ENCODE results near the gene UBE2J1. TPM values are rescaled to one million over a fixed set of nuclear protein-coding genes. Genes with fewer than 3 reads are reported as not detected.
"Not testable (repeated sequence)": the region's sequence is repeated elsewhere in the genome, so short reads cannot be mapped to it uniquely, and the experiment has no call there.

UBE2J1 gene
- total RNA-seq, 1 donor from 2014 or later: 18.0 TPM

- DNase-seq (ENCODE audit: low spot score): no peak
- intact Hi-C loops (cut with DNase I): no loop called here
These were observed 23.5 kb downstream of the UBE2J1 start for GRCh38 chr6:89328976-89329375.

- intact Hi-C loops (cut with DNase I): no loop called here
- DNase-seq (ENCODE audit: low spot score): no peak
These were observed 28.2 kb downstream of the UBE2J1 start for GRCh38 chr6:89324304-89324703.

- DNase-seq (ENCODE audit: low spot score): no peak
- intact Hi-C loops (cut with DNase I): no loop called here
These were observed 29.0 kb downstream of the UBE2J1 start for GRCh38 chr6:89323511-89323971.

GRCh38 chr6:89321131-89321970 is 31.2 kb downstream of the UBE2J1 start:
- intact Hi-C loops (cut with DNase I): no loop called here
- DNase-seq (ENCODE audit: low spot score): peak; percentile 77

- intact Hi-C loops (cut with DNase I): no loop called here
- DNase-seq (ENCODE audit: low spot score): no peak
These were observed 32.4 kb downstream of the UBE2J1 start for GRCh38 chr6:89320012-89320559.

- intact Hi-C loops (cut with DNase I): no loop called here
- DNase-seq (ENCODE audit: low spot score): no peak
These were observed 35.5 kb downstream of the UBE2J1 start for GRCh38 chr6:89317067-89317466.

GRCh38 chr6:89315249-89315885 is 37.2 kb downstream of the UBE2J1 start, which contains the start of gene GABRR2:
Gene GABRR2 (minus strand): TSS chr6:89315299. CDS start chr6:89315165, 134 bp downstream.
- no peak for DNase-seq (ENCODE audit: low spot score)
- intact Hi-C loops (cut with DNase I): no loop called here

GRCh38 chr6:89314692-89315091 is 37.8 kb downstream of the UBE2J1 start:
- no peak for DNase-seq (ENCODE audit: low spot score)
- intact Hi-C loops (cut with DNase I): loop anchor here (5.0 kb wide), 1 partner anchor 53 kb away; no protein-coding TSS in a partner anchor

- intact Hi-C loops (cut with DNase I): loop anchor here (2.0 to 5.0 kb wide), 2 partner anchors 38 to 54 kb away; no protein-coding TSS in a partner anchor
- no peak for DNase-seq (ENCODE audit: low spot score)
These were observed 39.5 kb downstream of the UBE2J1 start for GRCh38 chr6:89313006-89313405.

GRCh38 chr6:89311853-89312531 is 40.5 kb downstream of the UBE2J1 start:
- intact Hi-C loops (cut with DNase I): loop anchor here (2.0 to 5.0 kb wide), 2 partner anchors 39 to 55 kb away; no protein-coding TSS in a partner anchor

GRCh38 chr6:89311530-89311852 is 41.0 kb downstream of the UBE2J1 start:
- intact Hi-C loops (cut with DNase I): loop anchor here (5.0 kb wide), 1 partner anchor 56 kb away; no protein-coding TSS in a partner anchor
- no peak for DNase-seq (ENCODE audit: low spot score)

More at GRCh38 chr6:89311853-89312531, 40.5 kb downstream of the UBE2J1 start:
- peak; percentile 83 for DNase-seq (ENCODE audit: low spot score)

- intact Hi-C loops (cut with DNase I): loop anchor here (5.0 kb wide), 1 partner anchor 56 kb away; no protein-coding TSS in a partner anchor
- no peak for DNase-seq (ENCODE audit: low spot score)
These were observed 41.6 kb downstream of the UBE2J1 start for GRCh38 chr6:89310929-89311328.

- intact Hi-C loops (cut with DNase I): no loop called here
- no peak for DNase-seq (ENCODE audit: low spot score)
These were observed 43.8 kb downstream of the UBE2J1 start for GRCh38 chr6:89308525-89309395.

GRCh38 chr6:89304517-89304916 is 48.0 kb downstream of the UBE2J1 start:
- DNase-seq (ENCODE audit: low spot score); intact Hi-C loops (cut with DNase I): not testable (repeated sequence)

- intact Hi-C loops (cut with DNase I): no loop called here
- no peak for DNase-seq (ENCODE audit: low spot score)
These were observed 49.6 kb downstream of the UBE2J1 start for GRCh38 chr6:89302936-89303335.

- intact Hi-C loops (cut with DNase I): no loop called here
- DNase-seq (ENCODE audit: low spot score): no peak
These were observed 50.2 kb downstream of the UBE2J1 start for GRCh38 chr6:89302195-89302770.

- intact Hi-C loops (cut with DNase I): no loop called here
These were observed 50.8 kb downstream of the UBE2J1 start for GRCh38 chr6:89301586-89302194.

GRCh38 chr6:89299466-89299850 is 53.1 kb downstream of the UBE2J1 start:
- intact Hi-C loops (cut with DNase I): no loop called here
- DNase-seq (ENCODE audit: low spot score): no peak

More at GRCh38 chr6:89301586-89302194, 50.8 kb downstream of the UBE2J1 start:
- DNase-seq (ENCODE audit: low spot score): no peak
